LNCaP clone FGC (cell line): ENCODE data around the gene HIBADH.
A peak's percentile ranks its signal among the peaks of the same experiment; 100 is the strongest.

Experiments
- DNase-seq: peaks from one replicate; pipeline ENCODE4 v3.0.0-alpha.2; 2011; ENCODE audit warnings: low read depth
- H3K4me3 ChIP-seq: 2 replicates; pipeline ENCODE4 v1.5.1; 2011; ENCODE audit warnings: mild to moderate bottlenecking, low read depth, low read length, control low read depth
- TF ChIP-seq, protein P1 (sequence below): IDR thresholded peaks from 2 replicates; pipeline ENCODE4 v1.5.1; 2012; ENCODE audit warnings: mild to moderate bottlenecking; ENCODE audit not compliant: control insufficient read depth, insufficient read depth; ENCODE audit errors: extremely low read depth

The HIBADH gene

DNA sequence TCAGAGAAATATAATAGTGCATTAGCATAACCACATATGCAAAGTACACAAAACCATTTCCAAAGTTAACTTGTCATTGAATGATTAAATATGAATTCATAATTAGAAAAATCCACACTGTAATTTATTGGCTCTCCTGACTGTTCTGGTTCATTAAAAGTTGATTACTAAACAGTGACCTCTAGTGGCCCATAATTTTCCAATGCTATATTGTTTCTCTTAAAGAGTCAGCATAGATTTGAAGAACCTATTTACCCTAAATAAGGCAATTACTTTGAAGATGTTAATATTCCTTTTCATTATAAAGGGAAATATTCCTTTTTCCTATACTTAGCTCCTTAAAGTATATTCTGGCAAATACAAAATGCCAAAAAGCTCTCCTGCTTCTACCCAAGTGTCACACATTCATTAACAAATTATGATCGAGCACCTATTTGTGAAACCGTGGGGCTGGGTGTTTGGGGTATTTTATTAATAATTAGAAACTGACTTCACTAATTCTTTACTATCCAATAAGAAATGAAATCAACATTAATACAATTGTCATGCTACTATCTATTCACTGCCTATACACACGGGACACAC, 86.2 kb downstream of the HIBADH start:
- TF ChIP-seq, protein P1, sequence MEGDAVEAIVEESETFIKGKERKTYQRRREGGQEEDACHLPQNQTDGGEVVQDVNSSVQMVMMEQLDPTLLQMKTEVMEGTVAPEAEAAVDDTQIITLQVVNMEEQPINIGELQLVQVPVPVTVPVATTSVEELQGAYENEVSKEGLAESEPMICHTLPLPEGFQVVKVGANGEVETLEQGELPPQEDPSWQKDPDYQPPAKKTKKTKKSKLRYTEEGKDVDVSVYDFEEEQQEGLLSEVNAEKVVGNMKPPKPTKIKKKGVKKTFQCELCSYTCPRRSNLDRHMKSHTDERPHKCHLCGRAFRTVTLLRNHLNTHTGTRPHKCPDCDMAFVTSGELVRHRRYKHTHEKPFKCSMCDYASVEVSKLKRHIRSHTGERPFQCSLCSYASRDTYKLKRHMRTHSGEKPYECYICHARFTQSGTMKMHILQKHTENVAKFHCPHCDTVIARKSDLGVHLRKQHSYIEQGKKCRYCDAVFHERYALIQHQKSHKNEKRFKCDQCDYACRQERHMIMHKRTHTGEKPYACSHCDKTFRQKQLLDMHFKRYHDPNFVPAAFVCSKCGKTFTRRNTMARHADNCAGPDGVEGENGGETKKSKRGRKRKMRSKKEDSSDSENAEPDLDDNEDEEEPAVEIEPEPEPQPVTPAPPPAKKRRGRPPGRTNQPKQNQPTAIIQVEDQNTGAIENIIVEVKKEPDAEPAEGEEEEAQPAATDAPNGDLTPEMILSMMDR, result peak; percentile 59
- DNase-seq, result peak; percentile 28
- H3K4me3 ChIP-seq, result no peak overlapping the region

DNA sequence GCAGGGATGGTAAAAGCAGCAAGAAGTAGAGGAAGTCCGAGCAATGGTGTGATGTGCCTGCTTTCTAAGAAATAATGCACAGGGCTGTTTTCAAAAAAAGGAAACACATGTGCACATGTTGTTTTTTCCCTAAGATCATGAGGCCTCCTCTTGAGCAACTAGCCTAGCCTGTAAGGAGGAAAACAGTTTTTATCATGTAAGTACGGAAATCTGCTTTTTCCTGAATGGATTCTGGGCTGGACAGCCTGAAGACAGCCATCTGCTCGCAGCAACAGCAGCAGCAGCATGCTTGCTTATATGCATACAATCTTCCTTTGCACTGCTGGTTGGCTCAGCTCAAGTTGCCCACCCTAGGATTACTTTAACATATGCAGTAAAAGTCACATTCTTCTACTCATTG, 87.1 kb downstream of the HIBADH start:
- no peak overlapping the region for H3K4me3 ChIP-seq
- TF ChIP-seq, protein P1, result no peak
- DNase-seq, result no peak

DNA sequence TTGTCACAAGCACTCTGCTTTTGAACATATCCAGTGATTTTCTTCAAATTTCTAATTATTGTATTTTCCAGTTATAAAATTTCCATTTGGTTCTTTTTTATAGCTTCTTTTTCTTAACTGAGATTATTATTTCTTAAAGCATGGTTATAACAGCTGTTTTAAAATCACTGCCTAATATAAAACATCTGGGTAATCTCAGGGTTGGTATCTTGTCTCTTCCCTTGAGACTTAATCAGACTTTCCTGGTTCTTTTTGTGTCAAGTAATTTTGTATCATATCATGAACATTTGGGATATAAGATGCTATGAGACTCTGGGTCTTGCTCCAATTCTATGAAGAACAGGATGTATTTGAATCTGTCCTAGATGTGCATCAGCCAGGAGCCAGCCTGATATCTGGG, 93.6 kb downstream of the HIBADH start:
- DNase-seq, result no peak
- H3K4me3 ChIP-seq, result no peak overlapping the region
- TF ChIP-seq, protein P1, result no peak

DNA sequence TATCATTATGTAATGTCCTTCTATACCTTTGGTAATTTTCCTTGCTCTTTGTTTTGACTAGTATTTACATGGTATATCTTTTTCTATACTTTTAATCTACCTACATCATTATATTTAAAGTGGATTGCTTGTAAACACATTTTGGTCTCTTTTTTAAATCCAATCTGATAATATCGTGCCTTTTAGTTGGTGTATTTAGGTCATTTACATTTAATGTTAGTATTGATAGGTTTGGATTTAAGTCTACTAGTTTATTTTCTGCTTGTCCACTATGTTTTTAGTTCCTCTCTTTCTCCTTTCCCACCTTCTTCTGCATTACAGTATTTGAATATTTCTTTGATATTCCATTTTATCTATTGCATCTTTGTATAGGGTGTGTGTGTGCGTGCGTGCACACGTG, 95.4 kb downstream of the HIBADH start:
- H3K4me3 ChIP-seq, result no peak overlapping the region
- TF ChIP-seq, protein P1, result no peak
- no peak for DNase-seq

DNA sequence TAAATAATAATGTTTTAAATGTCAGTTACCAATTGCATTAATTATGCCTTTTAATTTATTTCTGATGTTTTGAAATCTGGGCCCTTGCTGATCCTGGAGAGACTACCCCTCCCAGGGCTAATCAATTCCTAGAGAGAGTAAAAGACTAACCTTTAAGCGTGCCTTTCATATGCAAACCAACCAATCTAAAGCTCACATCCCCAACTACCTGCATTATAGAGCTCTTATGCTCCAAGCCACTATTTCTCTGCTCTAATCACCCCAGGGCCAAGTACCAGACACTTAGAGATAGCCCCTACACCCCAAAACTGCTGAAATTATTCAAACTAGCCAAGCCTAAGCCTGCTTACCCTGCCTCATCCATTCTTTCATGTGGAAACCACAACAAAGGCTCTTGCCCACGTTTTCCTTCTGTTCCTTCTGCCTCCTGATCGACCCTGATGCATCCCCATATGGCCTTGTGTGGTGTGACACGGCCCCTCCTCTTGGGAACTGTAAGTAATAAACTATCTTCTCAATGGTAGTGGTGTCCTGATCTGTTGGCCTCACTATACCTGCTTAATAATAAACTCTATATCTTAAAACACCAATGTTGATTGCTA, 97.7 kb downstream of the HIBADH start:
- no peak overlapping the region for H3K4me3 ChIP-seq
- DNase-seq, result no peak
- TF ChIP-seq, protein P1, result no peak

DNA sequence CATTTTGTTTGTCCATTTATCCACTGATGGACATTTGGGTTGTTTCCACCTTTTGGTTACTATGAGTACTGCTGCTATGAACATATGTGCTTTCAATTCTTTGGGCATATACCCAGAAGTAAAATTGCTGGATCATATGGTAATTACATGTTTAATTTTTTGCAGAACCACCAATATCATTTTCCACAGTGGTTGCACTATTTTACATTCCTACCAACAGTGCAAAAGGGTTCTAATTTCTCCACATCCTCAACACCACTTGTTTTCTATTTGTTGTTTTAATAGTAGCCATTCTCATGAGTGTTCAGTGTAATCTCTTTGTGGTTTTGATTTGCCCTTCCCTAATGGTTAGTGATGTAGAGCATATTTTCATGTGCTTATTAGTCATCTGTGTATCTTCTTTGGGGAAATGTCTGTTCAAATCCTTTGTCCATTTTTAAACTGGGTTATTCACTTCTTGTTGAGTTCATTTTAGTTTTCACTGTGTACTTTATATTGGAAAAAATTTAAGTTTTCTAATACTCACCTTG, 101.9 kb downstream of the HIBADH start:
- no peak for DNase-seq

More for the DNA sequence above, 101.9 kb downstream of the HIBADH start:
- TF ChIP-seq, protein P1, result no peak
- H3K4me3 ChIP-seq, result no peak overlapping the region
